Measurements from ENCODE around the gene PDCD2L. TPM values are rescaled to one million over a fixed set of nuclear protein-coding genes. Genes with fewer than 3 reads are reported as not detected.

Gene PDCD2L
- total RNA-seq, 1 experiment from 2014 or later: 14.8 TPM

DNA sequence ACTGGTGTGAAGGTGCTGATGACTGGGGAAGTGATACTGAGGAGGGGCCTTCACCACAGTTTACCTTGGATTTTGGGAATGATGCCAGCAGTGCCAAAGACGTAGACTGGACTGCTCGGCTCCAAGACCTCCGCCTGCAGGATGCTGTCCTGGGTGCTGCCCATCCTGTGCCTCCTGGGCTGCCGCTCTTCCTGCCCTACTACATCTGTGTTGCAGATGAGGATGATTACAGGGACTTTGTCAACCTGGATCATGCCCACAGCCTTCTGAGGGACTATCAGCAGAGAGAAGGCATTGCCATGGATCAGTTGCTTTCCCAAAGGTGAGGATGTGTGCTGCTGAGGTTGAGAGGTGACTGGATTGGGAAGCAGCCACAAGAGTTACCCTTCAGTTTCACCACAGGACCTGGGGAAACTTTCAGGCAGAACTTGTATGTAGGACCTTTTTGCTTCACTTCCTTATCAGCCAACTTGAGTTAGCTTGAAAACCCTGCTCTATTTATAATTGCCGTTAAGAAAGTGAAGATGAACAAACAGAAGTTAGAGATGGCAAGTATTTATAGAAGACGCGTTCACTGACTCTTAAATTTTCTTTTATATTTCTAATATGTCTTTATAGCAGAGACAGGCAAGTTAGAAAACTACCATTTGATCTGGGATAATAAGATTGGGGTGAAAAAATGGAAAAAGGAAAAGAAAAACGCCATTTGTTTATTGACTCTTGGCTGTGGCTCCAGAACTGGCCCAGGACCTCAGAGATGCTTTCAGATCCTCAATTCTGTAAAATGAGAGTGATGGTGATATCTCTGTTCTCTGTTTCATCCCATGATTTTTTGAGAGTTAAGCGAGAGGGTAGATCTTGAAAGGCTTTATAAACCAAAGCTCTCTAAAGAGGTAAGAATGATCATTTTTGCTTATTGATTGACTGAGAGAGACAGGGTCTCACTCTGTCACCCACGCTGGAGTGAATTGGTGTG, 5.3 kb downstream of the PDCD2L start:
- Histone ChIP-seq H3K9me3 (ENCODE audit: insufficient read depth, low read depth) (no peaks in the 10 kb centered on the region), H3K4me2 (no peak overlapping the region), H2AFZ (no peak overlapping the region), H3F3A (ENCODE audit: insufficient read depth, low read depth) (no peaks in the 10 kb centered on the region), H3K79me2 (ENCODE audit: low read depth) (peaks cover 24% of the 10 kb centered on the region), H4K20me1 (ENCODE audit: insufficient read depth) (no peaks in the 10 kb centered on the region), H3K27me3 (ENCODE audit: insufficient read depth, low read depth) (no peaks in the 10 kb centered on the region), H3K9me2 (ENCODE audit: insufficient read depth) (no peaks in the 10 kb centered on the region), H3K4me3 (no peak overlapping the region), H3K27ac (no peak overlapping the region), H3K4me1 (replicated peaks; ENCODE audit: insufficient read depth) (no peaks in the 10 kb centered on the region; the same call in 1 of the 2 replicates), H3K36me3 (ENCODE audit: low read depth) (peaks cover 15% of the 10 kb centered on the region)
- no peak for DNase-seq
- intact Hi-C loops (cut with micrococcal nuclease; ENCODE audit: unreplicated experiment): no loop called here
- no TSS peak for BruUV-seq (replicated peaks)
- TF ChIP-seq CTCF (conservative IDR thresholded peaks at IDR 0.05): no peak
- no peak for TF ChIP-seq EZH2 (IDR thresholded peaks at IDR 0.05; ENCODE audit: low read depth)
- POLR2A ChIA-PET (ENCODE audit: unreplicated experiment): no interaction called here
- CTCF ChIA-PET: no interaction called here

DNA sequence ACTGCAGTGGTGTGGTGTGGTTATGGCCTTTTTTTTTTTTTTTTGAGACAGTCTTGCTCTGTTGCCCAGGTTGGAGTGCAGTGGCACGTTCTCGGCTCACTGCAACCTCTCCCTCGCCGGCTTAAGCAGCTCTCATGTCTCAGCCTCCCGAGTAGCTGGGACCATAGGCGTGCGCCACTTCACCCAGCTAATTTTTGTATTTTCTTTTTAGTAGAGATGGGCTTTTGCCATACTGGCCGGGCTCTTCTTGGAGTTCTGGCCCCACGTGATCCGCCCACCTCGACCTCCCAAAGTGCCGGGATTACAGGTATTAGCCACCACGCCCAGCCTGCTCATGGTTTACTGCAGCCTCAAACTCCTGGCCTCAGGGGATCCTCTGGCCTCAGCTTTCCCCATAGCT, 7.0 kb downstream of the PDCD2L start:
- no peak for DNase-seq
- no peaks in the 10 kb centered on the region for H3F3A ChIP-seq (ENCODE audit: insufficient read depth, low read depth)
- H3K9me3 ChIP-seq (ENCODE audit: insufficient read depth, low read depth): no peaks in the 10 kb centered on the region
- H3K9me2 ChIP-seq (ENCODE audit: insufficient read depth): no peaks in the 10 kb centered on the region
- intact Hi-C loops (cut with micrococcal nuclease; ENCODE audit: unreplicated experiment): no loop called here
- BruUV-seq (replicated peaks): no TSS peak
- H4K20me1 ChIP-seq (ENCODE audit: insufficient read depth): no peaks in the 10 kb centered on the region
- TF ChIP-seq CTCF (conservative IDR thresholded peaks at IDR 0.05): no peak
- no peak for TF ChIP-seq EZH2 (IDR thresholded peaks at IDR 0.05; ENCODE audit: low read depth)
- H3K79me2 ChIP-seq (ENCODE audit: low read depth): peaks cover 7% of the 10 kb centered on the region; the same call in 1 of the 2 replicates
- H3K4me1 ChIP-seq (replicated peaks; ENCODE audit: insufficient read depth): no peaks in the 10 kb centered on the region
- POLR2A ChIA-PET (ENCODE audit: unreplicated experiment): no interaction called here
- H3K27ac ChIP-seq: no peak overlapping the region
- H3K4me3 ChIP-seq: no peak overlapping the region
- no peak overlapping the region for H3K4me2 ChIP-seq
- H3K36me3 ChIP-seq (ENCODE audit: low read depth): peaks cover 15% of the 10 kb centered on the region
- no peaks in the 10 kb centered on the region for H3K27me3 ChIP-seq (ENCODE audit: insufficient read depth, low read depth)
- no peak overlapping the region for H2AFZ ChIP-seq
- CTCF ChIA-PET: no interaction called here

- H3K4me3 ChIP-seq: no peak overlapping the region
- TF ChIP-seq CTCF (conservative IDR thresholded peaks at IDR 0.05) (no peak), EZH2 (IDR thresholded peaks at IDR 0.05; ENCODE audit: low read depth) (no peak)
- peaks cover 10% of the 10 kb centered on the region for H3K36me3 ChIP-seq (ENCODE audit: low read depth)
- H3K4me1 ChIP-seq (replicated peaks; ENCODE audit: insufficient read depth): no peaks in the 10 kb centered on the region
- H3K9me2 ChIP-seq (ENCODE audit: insufficient read depth): no peaks in the 10 kb centered on the region
- no peak overlapping the region for H3K4me2 ChIP-seq
- intact Hi-C loops (cut with micrococcal nuclease; ENCODE audit: unreplicated experiment): no loop called here
- H3F3A ChIP-seq (ENCODE audit: insufficient read depth, low read depth): no peaks in the 10 kb centered on the region; the same call in 1 of the 2 replicates
- no peaks in the 10 kb centered on the region for H3K79me2 ChIP-seq (ENCODE audit: low read depth)
- H3K27me3 ChIP-seq (ENCODE audit: insufficient read depth, low read depth): no peaks in the 10 kb centered on the region
- BruUV-seq (replicated peaks): no TSS peak
- ChIA-PET POLR2A (ENCODE audit: unreplicated experiment) (no interaction called here), CTCF (no interaction called here)
- H2AFZ ChIP-seq: no peak overlapping the region
- H3K9me3 ChIP-seq (ENCODE audit: insufficient read depth, low read depth): no peaks in the 10 kb centered on the region
- DNase-seq: no peak
- H4K20me1 ChIP-seq (ENCODE audit: insufficient read depth): no peaks in the 10 kb centered on the region
- no peak overlapping the region for H3K27ac ChIP-seq
Measured at GRCh38 chr19:34416021-34416545, 11.9 kb downstream of the PDCD2L start.
